NOMO-1 treated with dmso at 0.1 percent for 144 hours (cell line): Measurements from ENCODE around the gene ZSCAN10.
"Not testable (repeated sequence)": the region's sequence is repeated elsewhere in the genome, so short reads cannot be mapped to it uniquely, and the experiment has no call there.

Source experiments
- DNase-seq: peaks from one replicate; lab custom pipeline; 2025; ENCODE audit not compliant: unreplicated experiment; lab: John Stamatoyannopoulos, UW

ZSCAN10 gene

DNA sequence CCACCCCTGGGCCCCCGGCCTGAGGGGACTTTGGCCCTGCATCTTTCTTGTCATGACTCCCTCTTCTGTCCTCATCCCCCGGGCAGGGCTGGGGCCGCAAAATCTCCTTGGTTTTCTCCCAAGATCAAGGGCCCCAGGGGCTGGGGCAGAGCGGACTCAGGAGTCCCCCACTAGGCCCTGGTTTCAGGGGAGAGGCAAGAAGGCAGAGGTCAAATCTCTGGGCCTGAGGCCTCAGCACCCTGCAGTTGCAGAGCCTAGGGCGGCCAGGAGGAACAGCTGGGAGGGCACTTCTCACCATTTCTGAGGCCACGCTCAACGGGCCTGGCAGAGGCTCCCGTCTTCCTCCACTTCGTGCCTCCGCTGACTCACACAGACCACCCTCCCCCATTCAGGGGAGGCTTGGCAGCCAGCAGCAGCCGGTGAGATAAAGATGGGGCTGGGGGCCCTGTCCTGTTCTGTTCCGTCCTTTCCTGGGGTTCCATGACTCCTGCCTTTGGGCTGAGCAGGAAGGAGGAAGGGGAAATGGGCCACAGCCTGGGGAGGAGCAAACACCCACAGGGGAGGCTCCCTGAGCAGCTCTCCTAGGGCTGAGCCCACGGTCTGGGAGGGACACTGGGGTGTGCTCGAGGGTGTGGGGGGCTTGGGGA, 12.4 kb downstream of the ZSCAN10 start:
- peak; percentile 46 for DNase-seq

DNA sequence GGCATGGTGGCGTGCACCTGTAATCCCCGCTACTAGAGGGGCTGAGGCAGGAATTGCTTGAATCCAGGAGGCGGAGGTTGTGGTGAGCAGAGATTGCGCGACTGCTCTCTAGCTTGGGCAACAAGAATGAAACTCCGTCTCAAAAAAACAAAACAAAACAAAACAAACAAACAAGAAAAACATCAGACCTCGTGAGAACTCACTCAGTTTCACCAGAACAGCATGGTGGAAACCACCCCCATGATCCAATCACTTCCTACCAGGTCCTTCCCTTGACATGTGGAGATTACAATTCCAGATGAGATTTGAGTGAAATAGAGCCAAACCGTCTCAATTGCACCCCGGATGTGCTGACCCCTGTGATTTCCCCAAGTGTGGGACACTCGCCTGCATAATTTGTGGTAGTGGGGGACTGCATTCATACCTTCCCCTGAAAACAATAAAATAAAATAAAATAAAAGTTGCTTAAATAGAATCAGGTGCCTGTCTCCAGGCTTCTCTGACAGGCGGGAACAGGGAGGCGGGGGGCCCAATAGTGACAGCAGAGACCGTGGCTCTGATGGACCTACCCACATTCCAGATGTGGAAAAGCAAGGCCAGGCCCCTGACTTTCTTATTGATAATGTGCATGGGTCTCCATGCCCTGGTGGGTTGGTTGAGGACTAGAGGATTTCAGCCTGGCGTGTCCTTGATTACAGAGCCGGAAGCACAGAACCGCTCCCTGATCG, 13.1 kb downstream of the ZSCAN10 start:
- DNase-seq: no peak

DNA sequence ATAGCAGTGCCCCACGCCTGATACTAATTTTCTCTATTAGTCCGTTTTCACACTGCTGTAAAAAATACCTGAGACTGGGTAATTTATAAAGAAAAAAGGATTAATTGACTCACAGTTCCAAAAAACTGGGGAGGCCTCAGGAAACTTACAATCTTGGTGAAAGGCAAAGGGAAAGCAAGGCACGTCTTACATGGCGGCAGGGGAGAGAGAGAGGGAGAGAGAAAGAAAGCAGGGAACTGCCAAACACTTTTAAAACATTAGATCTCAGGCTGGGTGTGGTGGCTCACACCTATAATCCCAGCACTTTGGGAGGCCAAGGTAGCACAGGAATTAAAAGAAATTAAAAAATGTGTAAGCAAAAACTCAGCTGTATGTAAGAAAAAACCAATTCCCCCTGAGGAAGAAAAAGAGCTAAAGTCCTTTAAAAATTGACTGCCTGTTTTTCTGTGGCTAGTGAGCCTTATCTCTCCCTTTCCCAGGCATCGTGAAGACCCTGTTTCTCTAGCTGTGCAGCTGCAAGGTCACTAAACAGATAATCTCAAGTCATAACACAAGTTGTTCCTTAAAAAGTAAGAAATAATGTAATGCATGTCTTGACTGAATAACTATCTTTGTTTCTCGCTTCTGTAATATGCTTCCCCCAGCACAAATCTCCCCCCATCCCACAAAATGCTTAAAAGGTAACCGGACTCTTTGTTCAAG, 14.0 kb downstream of the ZSCAN10 start:
- no peak for DNase-seq

DNA sequence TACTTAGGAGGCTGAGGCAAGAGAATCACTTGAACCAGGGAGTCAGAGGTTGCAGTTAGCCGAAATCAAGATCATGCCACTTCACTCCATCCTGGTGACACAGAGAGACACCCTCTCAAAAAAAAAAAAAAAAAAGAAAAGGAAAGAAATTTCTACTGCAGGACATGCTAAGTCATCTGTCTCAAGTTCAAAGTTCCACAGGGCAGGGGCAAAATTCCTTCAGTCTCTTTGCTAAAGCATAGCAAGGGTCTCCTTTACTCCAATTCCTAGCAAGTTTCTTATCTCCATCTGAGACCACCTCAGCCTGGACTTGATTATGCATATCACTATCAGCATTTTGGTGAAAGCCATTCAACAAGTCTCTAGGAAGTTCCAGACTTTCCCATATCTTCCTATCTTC, 14.6 kb downstream of the ZSCAN10 start:
- no peak for DNase-seq

DNA sequence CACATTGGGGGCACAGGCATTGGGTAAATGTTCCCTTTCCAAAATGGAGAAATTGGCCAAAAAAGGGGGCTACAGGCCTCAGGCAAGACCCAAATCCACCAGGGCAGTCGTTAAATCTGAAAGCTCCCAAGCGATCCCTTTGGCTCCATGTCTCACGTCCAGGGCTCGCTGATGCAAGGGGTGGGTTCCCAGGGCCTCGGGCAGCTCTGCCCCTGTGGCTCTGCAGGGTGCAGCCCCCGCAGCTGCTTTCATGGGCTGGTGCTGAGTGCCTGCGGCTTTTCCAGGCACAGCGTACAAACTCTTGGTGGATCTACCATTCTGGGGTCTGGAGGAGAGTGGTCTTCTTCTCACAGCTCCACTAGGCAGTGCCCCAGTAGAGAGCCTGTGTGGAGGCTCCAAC, 15.7 kb downstream of the ZSCAN10 start:
- DNase-seq: not testable (repeated sequence)

DNA sequence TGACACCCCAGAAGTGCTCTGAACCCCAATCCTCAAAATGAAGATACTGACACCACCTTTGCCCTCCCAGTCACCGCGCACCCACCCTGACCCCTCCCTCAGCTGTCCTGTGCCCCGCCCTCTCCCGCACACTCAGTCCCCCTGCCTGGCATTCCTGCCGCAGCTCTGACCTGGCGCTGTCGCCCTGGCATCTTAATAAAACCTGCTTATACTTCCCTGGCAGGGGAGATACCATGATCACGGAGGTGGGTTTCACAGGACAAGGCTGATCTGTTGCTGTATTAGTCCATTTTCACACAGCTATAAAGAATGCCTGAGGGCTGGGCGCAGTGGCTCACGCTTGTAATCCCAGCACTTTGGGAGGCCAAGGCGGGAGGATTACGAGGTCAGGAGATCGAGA, 17.1 kb downstream of the ZSCAN10 start:
- not testable (repeated sequence) for DNase-seq

DNA sequence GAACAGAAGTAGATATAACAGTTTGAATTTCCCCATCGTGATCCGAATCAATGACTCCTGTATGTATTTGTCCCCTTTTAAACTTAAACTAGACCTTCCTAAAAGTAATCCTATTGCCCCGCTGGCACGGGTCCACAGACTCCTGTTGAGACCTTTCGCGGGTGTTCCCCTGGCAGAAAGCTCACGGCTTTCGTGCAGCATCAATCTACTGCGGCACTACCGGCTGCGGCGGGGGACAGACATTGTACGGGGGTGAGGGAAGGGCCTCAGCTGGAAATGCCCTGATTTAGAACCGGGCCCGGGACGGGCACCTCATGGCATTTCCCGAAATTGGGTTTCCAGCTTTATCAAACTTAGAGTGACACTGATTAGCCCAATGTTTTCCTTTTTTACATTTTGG, 19.1 kb downstream of the ZSCAN10 start:
- no peak for DNase-seq

DNA sequence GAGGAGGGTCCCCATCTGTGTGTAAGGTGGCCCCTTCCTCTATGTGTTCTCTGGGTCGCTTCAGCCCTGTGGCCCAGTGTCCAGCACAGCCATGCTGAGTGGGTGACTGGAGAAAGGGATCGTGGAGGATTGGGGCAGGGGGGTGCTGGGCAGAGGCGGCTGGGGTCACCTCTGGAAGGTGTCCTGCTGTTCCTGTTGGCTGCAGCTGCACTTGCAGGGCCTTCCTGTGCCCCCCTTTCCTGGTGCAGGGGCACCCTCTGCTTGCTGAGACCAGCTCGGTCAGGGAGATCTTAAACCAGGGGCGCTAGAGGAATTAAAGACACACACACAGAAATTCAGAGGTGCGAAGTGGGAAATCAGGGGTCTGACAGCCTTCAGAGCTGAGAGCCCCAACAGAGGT, 22.5 kb downstream of the ZSCAN10 start:
- DNase-seq: no peak

DNA sequence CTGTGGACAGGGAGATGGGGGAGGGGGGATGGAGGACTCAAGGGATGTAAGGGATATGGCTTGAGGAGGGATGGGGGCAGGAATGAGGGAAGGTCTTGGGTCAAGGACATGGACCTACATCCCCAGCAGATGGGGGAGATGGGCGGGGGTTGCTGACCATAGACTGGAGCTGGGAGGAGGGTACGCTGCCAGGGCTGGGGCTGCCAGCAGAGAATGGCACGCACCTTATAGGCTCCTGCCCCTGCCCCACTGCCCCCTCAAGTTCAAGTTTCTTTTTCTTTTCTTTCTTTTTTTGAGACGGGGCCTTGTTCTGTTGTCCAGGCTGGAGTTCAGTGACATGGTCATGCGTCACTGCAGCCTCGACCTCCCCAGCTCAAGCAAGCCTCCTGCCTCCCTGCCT, 23.1 kb downstream of the ZSCAN10 start:
- DNase-seq: not testable (repeated sequence)

DNA sequence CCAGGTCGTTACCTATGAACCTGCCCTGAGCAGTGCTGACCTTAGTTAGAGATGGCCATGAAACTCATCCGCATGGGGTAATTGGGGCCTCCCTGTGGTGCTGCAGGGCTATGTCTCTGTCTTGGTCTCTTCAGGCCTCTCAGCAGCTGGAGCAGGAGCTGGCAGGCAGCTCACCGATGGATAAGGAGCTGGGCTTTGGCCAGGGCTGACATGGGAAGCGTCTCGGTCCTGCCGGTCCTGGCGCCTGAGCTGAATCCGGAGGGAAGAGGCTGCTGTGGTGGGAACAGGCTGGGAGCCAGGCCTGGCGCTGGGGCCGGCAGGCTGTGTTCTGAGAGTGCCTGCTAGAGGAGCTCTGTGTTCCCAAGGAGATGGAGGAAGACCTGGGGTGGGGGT, 23.6 kb downstream of the ZSCAN10 start:
- no peak for DNase-seq

DNA sequence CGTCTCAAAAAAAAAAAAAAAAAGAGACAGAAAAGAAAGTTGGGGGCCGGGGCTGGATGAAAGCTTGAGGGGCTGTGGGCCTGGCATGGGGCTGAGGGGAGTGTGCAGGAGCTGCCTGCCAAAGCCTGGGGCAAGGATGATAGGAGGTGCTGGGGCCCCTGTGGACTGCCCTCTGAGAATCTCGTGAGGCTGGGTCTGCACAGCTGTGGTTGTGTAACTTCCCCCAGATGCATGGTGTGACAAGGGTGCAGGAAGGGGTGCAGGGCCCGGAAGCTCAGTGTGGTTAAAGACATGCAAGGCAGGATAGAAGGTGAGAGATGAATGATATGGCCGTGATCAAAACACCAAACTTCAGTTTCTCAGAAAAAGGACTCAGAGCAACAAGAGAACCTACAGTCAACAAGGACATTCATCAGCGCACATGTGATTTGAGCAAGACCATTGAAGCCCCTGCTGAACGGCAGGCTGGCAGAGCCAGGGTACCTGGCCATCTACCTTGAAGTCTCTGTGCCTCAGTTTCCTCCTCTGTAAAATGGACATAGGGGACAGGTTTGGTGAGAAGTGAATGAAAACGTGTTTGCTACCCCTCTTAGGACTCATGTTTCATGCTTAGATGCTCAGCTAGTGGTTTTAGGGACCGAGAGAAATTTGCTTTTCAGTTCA, 24.1 kb downstream of the ZSCAN10 start:
- DNase-seq: peak; percentile 49

DNA sequence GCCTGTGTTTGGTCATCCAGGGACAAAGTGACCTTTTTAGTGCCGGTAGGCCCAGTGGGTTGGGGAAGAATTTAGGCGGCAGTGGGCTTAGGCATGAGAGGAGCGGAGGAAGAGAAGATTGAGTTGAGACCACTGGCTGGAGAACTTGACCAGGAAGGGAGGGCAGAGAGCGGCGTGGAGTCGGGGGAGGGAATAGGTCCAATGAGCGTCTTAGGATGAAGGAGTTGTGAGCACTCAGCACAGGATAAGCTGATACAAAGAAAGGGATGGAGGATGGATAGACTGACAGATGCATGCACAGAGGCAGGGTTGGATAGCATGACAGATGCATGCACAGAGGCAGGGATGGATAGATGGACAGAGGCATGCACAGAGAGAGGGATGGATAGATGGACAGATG, 25.6 kb downstream of the ZSCAN10 start:
- DNase-seq: no peak

DNA sequence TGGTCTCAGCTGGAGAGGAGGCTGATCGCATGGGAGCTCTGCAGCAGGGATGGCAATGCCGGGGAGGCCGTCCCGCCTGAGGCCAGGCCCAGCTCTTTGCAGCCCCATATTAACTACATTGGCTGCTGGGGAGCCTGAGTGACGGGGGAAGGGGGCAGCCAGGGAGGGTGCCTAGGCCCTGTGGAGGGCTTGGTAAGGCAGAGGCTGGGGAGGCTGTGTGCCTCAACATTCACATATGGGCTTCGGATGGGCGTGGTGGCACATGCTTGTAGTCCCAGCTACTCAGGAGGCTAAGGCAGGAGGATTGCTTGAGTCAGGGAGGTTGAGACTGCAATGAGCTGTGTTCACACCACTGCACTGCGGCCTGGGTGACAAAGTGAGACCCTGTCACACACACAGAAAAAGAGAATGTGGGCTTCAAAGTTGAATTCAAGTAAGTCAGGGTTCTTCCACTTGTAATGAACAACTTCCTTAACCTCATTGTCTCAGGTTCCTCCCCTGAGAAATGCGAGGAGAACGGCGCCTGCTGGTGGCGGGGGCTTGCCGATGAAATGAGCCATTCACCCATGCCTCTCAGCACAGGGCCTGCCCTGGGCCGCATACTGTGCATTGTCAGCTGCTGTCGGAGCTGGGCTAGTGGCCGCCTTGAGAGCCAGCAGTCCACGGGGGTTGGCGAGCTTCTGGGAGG, 26.4 kb downstream of the ZSCAN10 start:
- not testable (repeated sequence) for DNase-seq

DNA sequence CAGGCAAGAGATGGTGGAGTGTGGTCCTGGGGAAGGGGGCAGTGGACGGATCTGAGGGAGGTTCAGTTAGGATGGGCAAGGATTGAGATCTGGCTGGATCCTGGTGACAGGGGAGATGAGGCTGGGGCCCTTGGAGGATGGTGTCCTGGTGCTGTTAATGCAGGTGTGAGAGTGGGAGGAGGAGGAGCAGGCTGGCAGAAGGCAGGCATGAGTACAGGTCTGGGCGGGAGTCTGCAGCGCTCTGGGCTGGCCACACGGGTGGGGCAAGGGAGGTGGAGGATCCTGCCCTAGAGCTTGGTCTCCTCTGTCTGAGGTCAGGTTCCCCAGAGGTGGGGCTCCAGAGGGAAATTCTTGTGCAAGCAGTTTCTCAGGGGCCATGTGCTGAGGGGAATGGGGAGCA, 26.9 kb downstream of the ZSCAN10 start:
- DNase-seq: not testable (repeated sequence)

DNA sequence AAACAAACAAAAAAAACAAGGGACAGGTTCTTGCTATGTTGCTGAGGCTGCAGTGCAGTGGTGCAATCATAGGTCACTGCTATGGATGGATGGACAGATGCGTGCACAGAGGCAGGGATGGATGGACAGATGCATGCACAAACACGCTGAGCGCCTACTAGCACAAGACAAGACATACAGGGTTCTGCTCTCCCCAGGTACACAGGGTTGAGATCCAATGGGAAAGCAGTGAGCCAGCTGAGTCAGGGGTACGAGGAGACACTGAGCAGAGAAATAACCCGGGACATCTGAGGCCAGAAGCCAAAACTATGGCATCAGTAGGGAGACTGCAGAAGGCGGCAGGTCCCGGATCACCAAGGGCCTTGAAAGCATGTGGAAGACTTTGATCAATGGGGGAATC, 27.4 kb downstream of the ZSCAN10 start:
- DNase-seq: no peak

DNA sequence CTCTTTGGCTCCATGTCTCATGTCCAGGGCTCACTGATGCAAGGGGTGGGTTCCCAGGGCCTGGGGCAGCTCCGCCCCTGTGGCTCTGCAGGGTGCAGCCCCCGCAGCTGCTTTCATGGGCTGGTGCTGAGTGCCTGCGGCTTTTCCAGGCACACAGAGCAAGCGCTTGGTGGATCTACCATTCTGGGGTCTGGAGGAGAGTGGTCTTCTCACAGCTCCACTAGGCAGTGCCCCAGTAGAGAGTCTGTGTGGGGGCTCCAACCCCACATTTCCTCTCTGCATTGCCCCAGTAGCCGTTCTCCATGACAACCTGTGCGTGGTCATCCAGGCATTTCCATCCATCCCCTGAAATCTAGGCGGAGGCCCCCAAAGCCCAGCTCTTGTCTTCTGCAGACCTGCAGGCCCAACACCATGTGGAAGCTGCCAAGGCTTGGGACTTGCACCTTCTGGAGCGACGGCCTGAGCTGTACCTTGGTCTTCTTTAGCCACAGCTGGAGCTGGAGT, 28.4 kb downstream of the ZSCAN10 start:
- DNase-seq: no peak

DNA sequence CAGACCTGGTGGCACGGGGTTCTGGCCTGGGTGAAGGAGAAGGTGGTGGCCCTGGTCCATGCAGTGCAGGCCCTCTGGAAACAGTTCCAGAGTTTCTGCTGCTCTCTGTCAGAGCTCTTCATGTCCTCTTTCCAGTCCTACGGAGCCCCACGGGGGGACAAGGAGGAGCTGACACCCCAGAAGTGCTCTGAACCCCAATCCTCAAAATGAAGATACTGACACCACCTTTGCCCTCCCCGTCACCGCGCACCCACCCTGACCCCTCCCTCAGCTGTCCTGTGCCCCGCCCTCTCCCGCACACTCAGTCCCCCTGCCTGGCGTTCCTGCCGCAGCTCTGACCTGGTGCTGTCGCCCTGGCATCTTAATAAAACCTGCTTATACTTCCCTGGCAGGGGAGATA, 29.9 kb downstream of the ZSCAN10 start:
- DNase-seq: not testable (repeated sequence)

DNA sequence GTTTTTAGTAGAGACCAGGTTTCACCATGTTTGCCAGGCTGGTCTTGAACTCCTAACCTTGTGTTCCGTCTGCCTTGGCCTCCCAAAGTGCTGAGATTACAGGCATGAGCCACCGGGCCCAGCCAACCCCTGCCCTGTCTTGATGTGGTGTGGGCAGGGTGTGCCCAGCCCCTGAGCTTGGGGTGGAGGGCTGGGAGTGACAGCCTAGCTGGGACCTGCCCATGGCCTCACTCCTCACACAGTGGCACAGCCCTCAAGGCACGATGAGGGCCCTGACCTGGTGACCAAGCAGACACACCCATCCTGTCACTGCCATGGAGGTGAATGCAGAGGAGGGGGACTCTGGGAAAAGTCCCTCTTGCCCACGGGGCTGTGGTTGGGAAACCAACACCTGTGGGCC, 30.6 kb downstream of the ZSCAN10 start:
- no peak for DNase-seq

DNA sequence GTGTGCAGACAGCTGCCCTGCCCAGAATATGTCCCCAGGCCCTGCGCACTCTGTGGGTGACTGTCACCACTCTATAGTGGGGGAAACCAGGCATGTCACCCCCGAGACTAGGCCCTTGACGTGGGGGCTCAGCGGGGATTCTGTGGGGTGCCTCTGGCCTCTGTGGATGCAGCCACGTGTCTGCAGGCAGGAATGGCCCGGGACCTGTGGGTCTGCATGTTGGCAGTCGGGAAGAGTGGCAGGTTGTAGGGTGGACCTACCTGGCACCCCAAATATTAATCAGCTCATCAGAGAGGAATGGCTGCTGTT, 32.7 kb downstream of the ZSCAN10 start:
- DNase-seq: no peak

DNA sequence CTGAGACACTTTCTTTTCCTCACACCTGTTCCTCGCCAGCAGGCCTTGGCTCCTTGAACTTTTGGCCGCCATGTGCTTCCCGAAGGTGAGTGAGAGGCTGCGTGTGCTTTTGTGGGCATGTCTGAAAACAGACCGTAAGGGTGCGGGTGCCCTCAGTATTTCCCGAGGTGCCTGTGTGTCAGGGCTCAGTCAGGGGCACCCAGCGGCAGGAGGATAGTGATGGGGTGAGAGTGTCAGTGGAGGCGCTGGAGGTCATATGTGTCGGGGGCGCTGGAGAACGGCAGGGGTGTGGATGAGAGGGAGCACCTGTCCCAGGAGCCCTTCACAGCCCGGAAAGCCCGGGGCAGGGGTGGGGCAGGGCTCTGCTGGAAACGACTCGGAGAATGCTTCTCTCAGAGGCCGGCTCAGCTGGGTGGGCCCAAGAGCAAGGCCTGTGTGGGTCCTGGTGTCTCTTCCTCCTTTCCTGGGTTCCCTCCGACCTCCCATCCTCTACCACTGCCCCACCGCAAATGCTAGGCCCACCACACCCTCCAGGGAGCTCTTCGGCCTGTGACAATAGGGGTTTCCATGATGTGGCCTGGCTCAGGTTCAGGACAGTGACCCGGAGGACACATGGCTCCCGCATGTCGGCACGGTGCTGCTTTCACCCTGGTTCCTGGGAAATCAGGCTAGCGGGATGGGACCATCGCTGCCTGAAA, 33.2 kb downstream of the ZSCAN10 start:
- DNase-seq: no peak
